GM19023 (cell line): Measurements from ENCODE around the gene CES2.
"Not testable (repeated sequence)": the region's sequence is repeated elsewhere in the genome, so short reads cannot be mapped to it uniquely, and the experiment has no call there.

ENCODE experiments used
- ATAC-seq: cut with Tn5 transposase; IDR thresholded peaks from one replicate; pipeline ENCODE4 v1.9.1; 2021; ENCODE audit warnings: mild to moderate bottlenecking, moderate library complexity; ENCODE audit not compliant: unreplicated experiment

The CES2 gene

GRCh38 chr16:66950971-66951790 lies 15.9 kb downstream of the CES2 start:
- ATAC-seq: no peak

- no peak for ATAC-seq
Measured at GRCh38 chr16:66952430-66953110, 17.3 kb downstream of the CES2 start.

- ATAC-seq: no peak
Measured at GRCh38 chr16:66953462-66954096, 18.3 kb downstream of the CES2 start.

GRCh38 chr16:66954097-66954659 lies 18.9 kb downstream of the CES2 start:
- ATAC-seq: peak; percentile 55

- ATAC-seq: not testable (repeated sequence)
Measured at GRCh38 chr16:66955363-66956153, 20.2 kb downstream of the CES2 start.

- ATAC-seq: not testable (repeated sequence)
Measured at GRCh38 chr16:66956154-66956457, 20.8 kb downstream of the CES2 start.

GRCh38 chr16:66958857-66959703 lies 23.8 kb downstream of the CES2 start:
- no peak for ATAC-seq

GRCh38 chr16:66959704-66960161 lies 24.4 kb downstream of the CES2 start:
- ATAC-seq: no peak

- ATAC-seq: no peak
Measured at GRCh38 chr16:66960270-66960669, 25.0 kb downstream of the CES2 start.

- peak; percentile 81 for ATAC-seq
Measured at GRCh38 chr16:66961065-66961744, 25.9 kb downstream of the CES2 start, which contains the start of gene CES3. CES3 (plus strand) TSS chr16:66961266; CDS start chr16:66961308, 42 bp downstream.

GRCh38 chr16:66961914-66962313 lies 26.6 kb downstream of the CES2 start:
- ATAC-seq: no peak

- no peak for ATAC-seq
Measured at GRCh38 chr16:66964049-66964448, 28.7 kb downstream of the CES2 start.

GRCh38 chr16:66968847-66969246 lies 33.5 kb downstream of the CES2 start:
- ATAC-seq: no peak

- ATAC-seq: no peak
Measured at GRCh38 chr16:66970775-66971720, 35.7 kb downstream of the CES2 start.

- no peak for ATAC-seq
Measured at GRCh38 chr16:66972983-66973382, 37.7 kb downstream of the CES2 start.

GRCh38 chr16:66973716-66974115 lies 38.4 kb downstream of the CES2 start:
- ATAC-seq: no peak

GRCh38 chr16:66974156-66974931 lies 39.0 kb downstream of the CES2 start:
- not testable (repeated sequence) for ATAC-seq
